OCI-LY1 (cell line): ENCODE measurements around the gene ATP8B1.

Experiments
- H2AFZ ChIP-seq: fragments of 200-600 bp; sonication (generic), shearing (Covaris generic); 2 replicates; pipeline ENCODE4 v1.6.0; 2014; ENCODE audit warnings: antibody characterized with exemption, mild to moderate bottlenecking, low read length
- H3F3A ChIP-seq: fragments of 200-600 bp; sonication (generic), shearing (Covaris generic); 2 replicates; pipeline ENCODE4 v1.6.0; 2014; ENCODE audit warnings: mild to moderate bottlenecking, antibody characterized with exemption, low read length, moderate library complexity; ENCODE audit not compliant: insufficient read depth
- H3K27ac ChIP-seq: fragments of 200-600 bp; sonication (generic); 2 replicates; pipeline ENCODE4 v1.5.1; 2014; ENCODE audit warnings: low read length, mixed run types, mild to moderate bottlenecking, low read depth; ENCODE audit not compliant: poor library complexity, severe bottlenecking
- H3K27me3 ChIP-seq: fragments of 200-600 bp; sonication (generic); 2 replicates; pipeline ENCODE4 v1.6.0; 2014; ENCODE audit warnings: antibody characterized with exemption, mild to moderate bottlenecking, low read length, moderate library complexity; ENCODE audit not compliant: insufficient read depth
- H3K36me3 ChIP-seq: fragments of 200-600 bp; sonication (generic); 2 replicates; pipeline ENCODE4 v1.6.1; 2014; ENCODE audit warnings: mild to moderate bottlenecking, antibody characterized with exemption, low read length, moderate library complexity, mixed read lengths; ENCODE audit not compliant: insufficient read depth
- H3K4me1 ChIP-seq: fragments of 200-600 bp; sonication (generic); 2 replicates; pipeline ENCODE4 v1.5.1; 2014; ENCODE audit warnings: mild to moderate bottlenecking, low read length, moderate library complexity; ENCODE audit not compliant: insufficient read depth, severe bottlenecking
- H3K4me2 ChIP-seq: fragments of 200-600 bp; sonication (generic), shearing (Covaris generic); 2 replicates; pipeline ENCODE4 v1.6.1; 2014; ENCODE audit warnings: low read length
- H3K4me3 ChIP-seq: fragments of 200-600 bp; sonication (generic); 2 replicates; pipeline ENCODE4 v1.5.1; 2014; ENCODE audit warnings: low read length, low read depth, mild to moderate bottlenecking, mixed read lengths; ENCODE audit not compliant: poor library complexity, severe bottlenecking
- H3K79me2 ChIP-seq: fragments of 200-600 bp; shearing (Covaris generic); 2 replicates; pipeline ENCODE4 v1.6.1; 2016; ENCODE audit warnings: mixed run types, low read length, mixed read lengths; ENCODE audit not compliant: insufficient read depth
- H3K9ac ChIP-seq: fragments of 200-600 bp; sonication (generic), shearing (Covaris generic); 2 replicates; pipeline ENCODE4 v1.6.1; 2014; ENCODE audit warnings: mild to moderate bottlenecking, low read length, mixed read lengths
- H3K9me2 ChIP-seq: fragments of 200-600 bp; sonication (generic), shearing (Covaris generic); 2 replicates; pipeline ENCODE4 v1.6.1; 2014; ENCODE audit warnings: low read depth, mild to moderate bottlenecking, low read length, mixed read lengths
- H3K9me3 ChIP-seq: fragments of 200-600 bp; shearing (Covaris generic); 2 replicates; pipeline ENCODE4 v1.6.1; 2014; ENCODE audit warnings: low read length, mixed read lengths
- H4K20me1 ChIP-seq: fragments of 200-600 bp; sonication (generic), shearing (Covaris generic); 2 replicates; pipeline ENCODE4 v1.6.0; 2016; ENCODE audit warnings: mild to moderate bottlenecking, low read length; ENCODE audit not compliant: insufficient read depth
- EZH2 ChIP-seq: fragments of 200-600 bp; sonication (generic), shearing (Covaris generic); IDR thresholded peaks from 2 replicates; pipeline ENCODE4 v1.8.0; 2017; ENCODE audit warnings: borderline replicate concordance, mixed run types, mild to moderate bottlenecking, antibody characterized with exemption, low read length, moderate library complexity, mixed read lengths
- TF ChIP-seq, protein P1 (sequence below): fragments of 200-600 bp; sonication (generic), shearing (Covaris generic); IDR thresholded peaks from 2 replicates; pipeline ENCODE4 v1.5.1; 2017; ENCODE audit warnings: mild to moderate bottlenecking, antibody characterized with exemption, low read length, moderate library complexity, mixed read lengths

ATP8B1 gene

DNA sequence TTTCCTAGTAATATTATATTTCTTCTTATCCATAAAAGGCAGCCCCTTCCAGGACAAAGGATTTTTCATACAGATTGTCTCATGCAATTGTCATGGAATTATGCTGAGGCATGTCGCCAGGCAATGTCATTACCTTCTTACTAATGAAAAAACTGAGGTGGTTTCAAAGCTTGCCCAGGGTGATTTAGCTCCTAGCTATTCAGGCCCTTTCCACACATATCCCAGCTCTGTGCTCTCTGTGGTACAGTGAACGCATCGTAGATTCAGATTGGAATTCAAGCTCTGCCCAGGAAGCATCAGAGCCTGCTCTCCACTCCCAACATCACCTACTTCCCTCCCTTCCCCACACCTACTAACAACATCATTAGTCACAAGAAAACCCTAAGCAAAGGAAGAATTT, 60.1 kb downstream of the ATP8B1 start:
- H3K4me2 ChIP-seq: no peak overlapping the region
- H3K9me2 ChIP-seq: no peaks in the 10 kb centered on the region
- no peak overlapping the region for H3K27ac ChIP-seq
- peaks cover 4% of the 10 kb centered on the region for H3K4me1 ChIP-seq
- H3K36me3 ChIP-seq: no peaks in the 10 kb centered on the region
- no peaks in the 10 kb centered on the region for H3K9me3 ChIP-seq
- H2AFZ ChIP-seq: no peak overlapping the region
- no peaks in the 10 kb centered on the region for H3F3A ChIP-seq
- H3K9ac ChIP-seq: no peak overlapping the region
- TF ChIP-seq, protein P1, sequence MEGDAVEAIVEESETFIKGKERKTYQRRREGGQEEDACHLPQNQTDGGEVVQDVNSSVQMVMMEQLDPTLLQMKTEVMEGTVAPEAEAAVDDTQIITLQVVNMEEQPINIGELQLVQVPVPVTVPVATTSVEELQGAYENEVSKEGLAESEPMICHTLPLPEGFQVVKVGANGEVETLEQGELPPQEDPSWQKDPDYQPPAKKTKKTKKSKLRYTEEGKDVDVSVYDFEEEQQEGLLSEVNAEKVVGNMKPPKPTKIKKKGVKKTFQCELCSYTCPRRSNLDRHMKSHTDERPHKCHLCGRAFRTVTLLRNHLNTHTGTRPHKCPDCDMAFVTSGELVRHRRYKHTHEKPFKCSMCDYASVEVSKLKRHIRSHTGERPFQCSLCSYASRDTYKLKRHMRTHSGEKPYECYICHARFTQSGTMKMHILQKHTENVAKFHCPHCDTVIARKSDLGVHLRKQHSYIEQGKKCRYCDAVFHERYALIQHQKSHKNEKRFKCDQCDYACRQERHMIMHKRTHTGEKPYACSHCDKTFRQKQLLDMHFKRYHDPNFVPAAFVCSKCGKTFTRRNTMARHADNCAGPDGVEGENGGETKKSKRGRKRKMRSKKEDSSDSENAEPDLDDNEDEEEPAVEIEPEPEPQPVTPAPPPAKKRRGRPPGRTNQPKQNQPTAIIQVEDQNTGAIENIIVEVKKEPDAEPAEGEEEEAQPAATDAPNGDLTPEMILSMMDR: no peak
- no peak for TF ChIP-seq EZH2
- no peaks in the 10 kb centered on the region for H3K27me3 ChIP-seq
- H4K20me1 ChIP-seq: no peaks in the 10 kb centered on the region
- no peaks in the 10 kb centered on the region for H3K79me2 ChIP-seq
- no peak overlapping the region for H3K4me3 ChIP-seq

- H3K4me2 ChIP-seq: no peak overlapping the region
- H3K79me2 ChIP-seq: no peaks in the 10 kb centered on the region
- no peaks in the 10 kb centered on the region for H3K27me3 ChIP-seq
- no peak overlapping the region for H3K9ac ChIP-seq
- H4K20me1 ChIP-seq: no peaks in the 10 kb centered on the region
- no peaks in the 10 kb centered on the region for H3K9me2 ChIP-seq
- H3K9me3 ChIP-seq: no peaks in the 10 kb centered on the region
- H3K4me3 ChIP-seq: no peak overlapping the region
- no peaks in the 10 kb centered on the region for H3K36me3 ChIP-seq
- no peaks in the 10 kb centered on the region for H3F3A ChIP-seq
- H3K27ac ChIP-seq: no peak overlapping the region
- no peak overlapping the region for H2AFZ ChIP-seq
- H3K4me1 ChIP-seq: no peaks in the 10 kb centered on the region
- TF ChIP-seq, protein P1: no peak
- no peak for TF ChIP-seq EZH2
These were observed 61.8 kb downstream of the ATP8B1 start for GRCh38 chr18:57741273-57741672.

GRCh38 chr18:57738078-57738477, 65.0 kb downstream of the ATP8B1 start:
- Histone ChIP-seq H4K20me1 (no peaks in the 10 kb centered on the region), H3K9ac (no peak overlapping the region), H2AFZ (no peak overlapping the region), H3K4me1 (no peaks in the 10 kb centered on the region), H3K9me3 (no peaks in the 10 kb centered on the region), H3K27ac (no peak overlapping the region), H3K79me2 (no peaks in the 10 kb centered on the region), H3F3A (no peaks in the 10 kb centered on the region), H3K4me2 (no peak overlapping the region), H3K9me2 (no peaks in the 10 kb centered on the region), H3K4me3 (no peak overlapping the region), H3K36me3 (no peaks in the 10 kb centered on the region), H3K27me3 (no peaks in the 10 kb centered on the region)
- TF ChIP-seq, protein P1: no peak
- TF ChIP-seq EZH2: no peak
